Panc1 (cell line): ENCODE measurements around the gene ZNF804A.

Experiments used
- POLR2AphosphoS5 ChIP-seq: IDR thresholded peaks from 2 replicates; pipeline ENCODE4 v1.6.1; 2012; ENCODE audit warnings: mild to moderate bottlenecking, low read depth, low read length, moderate library complexity
- SIN3A ChIP-seq: IDR thresholded peaks from 2 replicates; pipeline ENCODE4 v1.6.1; 2012; ENCODE audit warnings: low read depth, mild to moderate bottlenecking, low read length, moderate library complexity, borderline replicate concordance; ENCODE audit not compliant: insufficient read depth
- TCF7L2 ChIP-seq: IDR thresholded peaks from 2 replicates; pipeline ENCODE4 v1.6.1; 2011; ENCODE audit warnings: mild to moderate bottlenecking, low read depth, low read length, inconsistent platforms
- TF ChIP-seq, protein P1 (sequence below): fragments of 450-650 bp; IDR thresholded peaks from 2 replicates; pipeline ENCODE4 v1.5.1; 2017; ENCODE audit warnings: mild to moderate bottlenecking
- TF ChIP-seq, protein P2 (sequence below), 2 experiments: IDR thresholded peaks; 2 replicates each; pipeline ENCODE4 v1.6.1; 2011 to 2012; ENCODE audit warnings: low read depth in 2 of 2, control low read depth in 1 of 2, low read length in 1 of 2, mild to moderate bottlenecking in 1 of 2, moderate library complexity in 1 of 2; ENCODE audit not compliant: insufficient read depth in 1 of 2

DNA sequence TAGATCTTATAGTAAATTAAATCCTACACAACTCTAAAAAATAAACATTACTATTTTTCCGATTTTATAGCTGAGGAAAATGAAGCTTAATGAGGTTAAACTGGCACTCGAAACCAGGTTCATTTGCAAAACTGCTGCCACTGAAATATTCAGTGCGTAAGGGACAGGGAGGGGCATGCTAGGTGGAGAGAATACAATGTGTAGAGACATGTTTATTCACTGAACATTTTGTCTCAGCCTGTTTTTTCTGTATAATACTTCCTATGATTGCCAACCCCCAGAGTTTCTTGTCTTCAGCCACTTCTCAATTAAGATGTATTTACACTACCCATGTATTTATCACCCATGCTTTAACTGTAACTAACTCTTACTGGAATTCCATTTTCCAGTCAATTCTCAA, 31.6 kb upstream of the ZNF804A start:
- TF ChIP-seq, protein P1, sequence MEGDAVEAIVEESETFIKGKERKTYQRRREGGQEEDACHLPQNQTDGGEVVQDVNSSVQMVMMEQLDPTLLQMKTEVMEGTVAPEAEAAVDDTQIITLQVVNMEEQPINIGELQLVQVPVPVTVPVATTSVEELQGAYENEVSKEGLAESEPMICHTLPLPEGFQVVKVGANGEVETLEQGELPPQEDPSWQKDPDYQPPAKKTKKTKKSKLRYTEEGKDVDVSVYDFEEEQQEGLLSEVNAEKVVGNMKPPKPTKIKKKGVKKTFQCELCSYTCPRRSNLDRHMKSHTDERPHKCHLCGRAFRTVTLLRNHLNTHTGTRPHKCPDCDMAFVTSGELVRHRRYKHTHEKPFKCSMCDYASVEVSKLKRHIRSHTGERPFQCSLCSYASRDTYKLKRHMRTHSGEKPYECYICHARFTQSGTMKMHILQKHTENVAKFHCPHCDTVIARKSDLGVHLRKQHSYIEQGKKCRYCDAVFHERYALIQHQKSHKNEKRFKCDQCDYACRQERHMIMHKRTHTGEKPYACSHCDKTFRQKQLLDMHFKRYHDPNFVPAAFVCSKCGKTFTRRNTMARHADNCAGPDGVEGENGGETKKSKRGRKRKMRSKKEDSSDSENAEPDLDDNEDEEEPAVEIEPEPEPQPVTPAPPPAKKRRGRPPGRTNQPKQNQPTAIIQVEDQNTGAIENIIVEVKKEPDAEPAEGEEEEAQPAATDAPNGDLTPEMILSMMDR = no peak
- TF ChIP-seq, protein P2, sequence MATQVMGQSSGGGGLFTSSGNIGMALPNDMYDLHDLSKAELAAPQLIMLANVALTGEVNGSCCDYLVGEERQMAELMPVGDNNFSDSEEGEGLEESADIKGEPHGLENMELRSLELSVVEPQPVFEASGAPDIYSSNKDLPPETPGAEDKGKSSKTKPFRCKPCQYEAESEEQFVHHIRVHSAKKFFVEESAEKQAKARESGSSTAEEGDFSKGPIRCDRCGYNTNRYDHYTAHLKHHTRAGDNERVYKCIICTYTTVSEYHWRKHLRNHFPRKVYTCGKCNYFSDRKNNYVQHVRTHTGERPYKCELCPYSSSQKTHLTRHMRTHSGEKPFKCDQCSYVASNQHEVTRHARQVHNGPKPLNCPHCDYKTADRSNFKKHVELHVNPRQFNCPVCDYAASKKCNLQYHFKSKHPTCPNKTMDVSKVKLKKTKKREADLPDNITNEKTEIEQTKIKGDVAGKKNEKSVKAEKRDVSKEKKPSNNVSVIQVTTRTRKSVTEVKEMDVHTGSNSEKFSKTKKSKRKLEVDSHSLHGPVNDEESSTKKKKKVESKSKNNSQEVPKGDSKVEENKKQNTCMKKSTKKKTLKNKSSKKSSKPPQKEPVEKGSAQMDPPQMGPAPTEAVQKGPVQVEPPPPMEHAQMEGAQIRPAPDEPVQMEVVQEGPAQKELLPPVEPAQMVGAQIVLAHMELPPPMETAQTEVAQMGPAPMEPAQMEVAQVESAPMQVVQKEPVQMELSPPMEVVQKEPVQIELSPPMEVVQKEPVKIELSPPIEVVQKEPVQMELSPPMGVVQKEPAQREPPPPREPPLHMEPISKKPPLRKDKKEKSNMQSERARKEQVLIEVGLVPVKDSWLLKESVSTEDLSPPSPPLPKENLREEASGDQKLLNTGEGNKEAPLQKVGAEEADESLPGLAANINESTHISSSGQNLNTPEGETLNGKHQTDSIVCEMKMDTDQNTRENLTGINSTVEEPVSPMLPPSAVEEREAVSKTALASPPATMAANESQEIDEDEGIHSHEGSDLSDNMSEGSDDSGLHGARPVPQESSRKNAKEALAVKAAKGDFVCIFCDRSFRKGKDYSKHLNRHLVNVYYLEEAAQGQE (IDR thresholded peaks at IDR 0.05; ENCODE audit: insufficient read depth in 1 of 2, low read depth in 2 of 2, low read length in 1 of 2) = no peak
- TF ChIP-seq POLR2AphosphoS5 (no peak), TCF7L2 (no peak), SIN3A (no peak)
